GM12892 (cell line): ENCODE measurements around the gene GTPBP4.

Experiments used
- POLR2A ChIP-seq: IDR thresholded peaks from 2 replicates; pipeline ENCODE4 v1.6.1; 2011; ENCODE audit warnings: low read depth, low read length, control low read depth
- TAF1 ChIP-seq: IDR thresholded peaks from 2 replicates; pipeline ENCODE4 v1.6.1; 2011; ENCODE audit warnings: low read depth, mild to moderate bottlenecking, control low read depth, low read length, borderline replicate concordance

- no peak for TF ChIP-seq POLR2A
- no peak for TF ChIP-seq TAF1
These were observed 37.4 kb downstream of the GTPBP4 start, which contains the start of gene IDI2 for GRCh38 chr10:1025683-1026082.
